Thoracic aorta (tissue), 2 donors: ENCODE data around the gene MORN1. TPM values are rescaled to one million over a fixed set of nuclear protein-coding genes. Genes with fewer than 3 reads are reported as not detected.
"Not testable (repeated sequence)": the region's sequence is repeated elsewhere in the genome, so short reads cannot be mapped to it uniquely, and the experiment has no call there.

Source experiments
- ATAC-seq: fragments of 150-250 bp; one replicate; pipeline ENCODE4 v1.8.0; 2017; ENCODE audit warnings: low read depth; ENCODE audit not compliant: insufficient number of reproducible peaks, low FRiP score
- DNase-seq: peaks from one replicate; pipeline ENCODE4 v3.0.0-alpha.2; 2020; ENCODE audit warnings: low spot score
- H3K27ac ChIP-seq, 2 donors: fragments of 200-600 bp; sonication (generic); 1 replicate in 1 of 2; 2 replicates in 1 of 2; pipeline ENCODE4 v1.5.1; 2016; ENCODE audit warnings: mild to moderate bottlenecking in 2 of 2, moderate library complexity in 2 of 2
- H3K27me3 ChIP-seq: fragments of 200-600 bp; sonication (generic); replicated peaks from 2 replicates; pipeline ENCODE4 v1.6.0; 2016; ENCODE audit warnings: mild to moderate bottlenecking; ENCODE audit not compliant: insufficient read depth
- H3K36me3 ChIP-seq: fragments of 200-600 bp; sonication (generic); one replicate; pipeline ENCODE4 v1.5.1; 2016
- H3K4me1 ChIP-seq, 2 donors: fragments of 200-600 bp; sonication (generic); 1 replicate in 1 of 2; 2 replicates in 1 of 2; pipeline versions ENCODE4 v1.5.1 to v1.6.0; 2016; ENCODE audit warnings: low read depth in 2 of 2, mild to moderate bottlenecking in 1 of 2; ENCODE audit not compliant: control insufficient read depth in 1 of 2
- H3K4me3 ChIP-seq: fragments of 200-600 bp; sonication (generic); 2 replicates; pipeline ENCODE4 v1.5.1; 2016; ENCODE audit warnings: mild to moderate bottlenecking
- H3K9me3 ChIP-seq: fragments of 200-600 bp; sonication (generic); 2 replicates; pipeline ENCODE4 v1.5.1; 2016
- total RNA-seq, 2 donors: library from RNA; depleted of rRNA; stranded (reverse); fragments of >200 nt; gene quantifications; one replicate each; pipeline versions ENCODE4 v1.1.0 to v1.2.3, GENCODE V29; 2016
- TF ChIP-seq, protein P1 (sequence below): fragments of 200-600 bp; sonication (generic); IDR thresholded peaks from one replicate; pipeline ENCODE4 v1.5.1; 2019; ENCODE audit warnings: antibody characterized with exemption

Gene MORN1
- total RNA-seq, 2 donors from 2014 or later = 7.1 to 13.8 TPM

DNA sequence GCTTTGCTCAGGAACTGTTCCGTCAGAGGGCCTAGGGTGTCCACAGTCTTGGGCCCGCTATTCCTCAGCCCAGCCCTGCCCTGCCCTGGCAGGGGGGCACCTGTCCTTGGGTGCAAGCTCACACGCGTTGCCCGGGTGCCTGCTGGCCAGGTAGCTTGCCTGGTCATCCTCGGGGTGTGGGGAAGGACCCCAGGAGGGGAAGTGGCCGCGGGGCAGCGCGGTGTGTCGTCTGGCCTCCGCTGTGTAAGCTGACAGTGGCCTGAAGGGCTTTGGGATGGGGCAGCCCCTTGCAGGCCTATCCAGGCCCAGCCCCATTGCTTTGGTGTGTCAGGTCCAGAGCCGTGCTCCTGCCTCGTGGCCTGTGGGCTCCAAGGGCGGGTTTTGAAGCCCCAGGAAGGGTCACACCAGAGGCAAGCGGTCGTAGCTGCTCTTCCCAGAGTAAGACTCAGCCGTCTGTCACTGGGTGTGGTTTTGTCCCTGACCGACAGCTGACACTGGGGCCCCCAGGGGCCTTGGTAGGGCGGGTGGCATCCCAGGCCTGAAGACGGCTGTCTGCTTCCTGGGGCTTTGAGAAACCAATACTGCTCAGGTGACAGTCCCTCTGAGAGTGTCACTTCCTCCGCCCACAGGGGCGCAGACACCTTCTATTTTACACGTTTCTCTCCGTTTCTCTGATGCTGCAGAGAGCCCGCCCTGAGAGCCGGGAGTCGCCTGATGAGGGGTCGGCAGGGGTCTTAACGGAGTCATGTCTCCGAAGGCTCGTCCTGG, 91.2 kb downstream of the MORN1 start:
- Histone ChIP-seq H3K36me3 (peaks cover 16% of the 10 kb centered on the region), H3K27me3 (no peaks in the 10 kb centered on the region), H3K9me3 (no peaks in the 10 kb centered on the region), H3K4me1 (peaks cover 35 to 84% of the 10 kb centered on the region in 2 donors), H3K4me3 (peak overlapping the region; percentile 66), H3K27ac (peak overlapping the region; percentile 63 to 79)
- DNase-seq = no peak
- TF ChIP-seq, protein P1, sequence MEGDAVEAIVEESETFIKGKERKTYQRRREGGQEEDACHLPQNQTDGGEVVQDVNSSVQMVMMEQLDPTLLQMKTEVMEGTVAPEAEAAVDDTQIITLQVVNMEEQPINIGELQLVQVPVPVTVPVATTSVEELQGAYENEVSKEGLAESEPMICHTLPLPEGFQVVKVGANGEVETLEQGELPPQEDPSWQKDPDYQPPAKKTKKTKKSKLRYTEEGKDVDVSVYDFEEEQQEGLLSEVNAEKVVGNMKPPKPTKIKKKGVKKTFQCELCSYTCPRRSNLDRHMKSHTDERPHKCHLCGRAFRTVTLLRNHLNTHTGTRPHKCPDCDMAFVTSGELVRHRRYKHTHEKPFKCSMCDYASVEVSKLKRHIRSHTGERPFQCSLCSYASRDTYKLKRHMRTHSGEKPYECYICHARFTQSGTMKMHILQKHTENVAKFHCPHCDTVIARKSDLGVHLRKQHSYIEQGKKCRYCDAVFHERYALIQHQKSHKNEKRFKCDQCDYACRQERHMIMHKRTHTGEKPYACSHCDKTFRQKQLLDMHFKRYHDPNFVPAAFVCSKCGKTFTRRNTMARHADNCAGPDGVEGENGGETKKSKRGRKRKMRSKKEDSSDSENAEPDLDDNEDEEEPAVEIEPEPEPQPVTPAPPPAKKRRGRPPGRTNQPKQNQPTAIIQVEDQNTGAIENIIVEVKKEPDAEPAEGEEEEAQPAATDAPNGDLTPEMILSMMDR = no peak
- no peak for ATAC-seq

DNA sequence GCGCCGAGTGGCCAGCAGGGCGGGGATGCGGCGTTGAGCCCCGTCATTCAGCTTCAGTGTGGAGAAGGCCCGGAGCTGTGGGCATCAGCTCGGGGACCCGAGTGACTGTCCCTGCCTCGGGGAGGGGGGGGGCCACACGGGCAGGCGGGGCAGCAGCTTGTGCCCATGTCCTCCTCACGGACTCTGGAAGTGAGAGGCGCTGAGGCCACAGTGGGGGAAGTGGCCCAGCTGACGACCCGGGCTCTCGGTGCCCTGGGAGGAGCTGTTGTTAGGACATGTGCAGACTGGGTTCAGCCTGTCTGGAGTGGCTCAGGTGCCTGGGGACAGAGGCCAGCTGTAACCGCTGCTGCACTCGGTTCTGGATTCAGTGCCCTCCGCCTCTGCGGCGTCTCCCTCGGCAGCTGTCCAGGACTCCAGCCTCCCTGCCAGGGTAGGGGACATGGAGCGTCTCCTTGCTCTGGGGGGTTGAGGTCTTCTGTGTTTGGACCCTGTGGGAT, 92.2 kb downstream of the MORN1 start:
- TF ChIP-seq, protein P1 = no peak
- H3K9me3 ChIP-seq = no peaks in the 10 kb centered on the region
- no peaks in the 10 kb centered on the region for H3K27me3 ChIP-seq
- DNase-seq = no peak
- peaks cover 6% of the 10 kb centered on the region for H3K36me3 ChIP-seq
- H3K27ac ChIP-seq = peak overlapping the region; percentile 63 to 79
- peak overlapping the region; percentile 66 for H3K4me3 ChIP-seq
- no peak for ATAC-seq
- H3K4me1 ChIP-seq = peaks cover 43 to 85% of the 10 kb centered on the region in 2 donors

- no peak for DNase-seq
- Histone ChIP-seq H3K9me3 (no peaks in the 10 kb centered on the region), H3K4me1 (peaks cover 48 to 89% of the 10 kb centered on the region in 2 donors), H3K27me3 (no peaks in the 10 kb centered on the region), H3K36me3 (peaks cover 1% of the 10 kb centered on the region), H3K4me3 (peak overlapping the region; percentile 66), H3K27ac (peak overlapping the region in 1 of 2 donors; percentile 79)
- no peak for ATAC-seq
- TF ChIP-seq, protein P1 = no peak
Measured at GRCh38 chr1:2298685-2299084, 92.7 kb downstream of the MORN1 start.

DNA sequence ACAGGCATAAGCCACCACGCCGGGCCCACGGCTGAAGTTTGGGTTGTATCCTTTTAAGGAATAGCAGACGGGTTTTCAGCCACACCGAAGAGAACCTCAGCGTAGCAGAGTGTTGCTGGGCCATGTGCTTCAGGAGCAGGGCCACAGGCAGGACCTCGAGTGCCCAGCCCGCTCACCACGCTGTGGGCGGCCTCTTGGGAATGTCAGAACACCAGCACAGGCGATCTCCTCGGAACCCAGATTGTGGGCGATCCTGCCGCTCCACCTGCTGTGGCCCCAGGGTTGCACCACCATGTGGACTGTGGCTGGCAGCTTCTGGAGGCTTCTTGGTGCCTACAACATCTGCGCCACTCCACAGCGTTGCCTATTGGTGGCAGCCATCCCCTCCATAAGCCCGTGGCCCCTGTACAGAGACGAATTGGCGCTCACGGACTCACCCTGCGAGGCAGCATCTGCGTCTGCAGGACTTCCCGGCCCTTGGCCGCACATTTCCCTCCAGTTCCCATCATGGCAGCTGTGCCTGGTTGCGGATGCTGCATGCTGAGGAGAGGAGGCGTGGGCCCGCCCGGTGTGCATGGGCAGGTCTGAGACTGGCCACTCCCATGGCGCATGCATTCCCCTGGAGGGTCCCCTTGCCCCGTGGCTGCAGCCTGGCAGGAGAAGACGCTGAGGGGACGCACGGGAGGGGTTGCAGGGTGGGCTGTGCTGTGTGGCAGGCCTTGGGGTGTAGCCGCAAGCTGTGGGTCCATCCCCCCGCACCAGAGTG, 93.9 kb downstream of the MORN1 start:
- Histone ChIP-seq H3K9me3 (no peaks in the 10 kb centered on the region), H3K4me1 (peaks cover 61 to 96% of the 10 kb centered on the region in 2 donors), H3K27ac (no peak overlapping the region), H3K4me3 (no peak overlapping the region), H3K36me3 (no peaks in the 10 kb centered on the region), H3K27me3 (no peaks in the 10 kb centered on the region)
- ATAC-seq (no peak), DNase-seq (no peak)
- TF ChIP-seq, protein P1 = no peak

DNA sequence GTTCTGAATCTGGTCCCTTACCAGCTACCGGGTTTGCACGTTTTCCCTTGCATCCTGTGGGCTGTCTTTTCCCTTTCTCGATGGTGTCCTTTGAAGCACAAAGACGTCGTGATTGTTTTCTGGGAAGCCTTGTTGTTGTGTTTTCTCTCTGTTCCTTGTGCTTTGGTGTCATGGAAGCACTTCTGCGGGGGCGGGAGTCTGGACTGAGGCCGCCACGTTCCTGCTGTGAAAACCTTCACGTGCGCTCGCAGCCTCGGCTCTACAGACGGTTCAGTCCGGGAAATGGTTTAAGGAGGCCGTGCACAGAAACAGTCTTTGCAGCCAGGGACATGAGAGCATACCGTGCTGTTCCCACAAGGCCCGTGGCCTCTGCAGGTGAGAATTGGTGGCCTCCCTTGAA, 94.7 kb downstream of the MORN1 start:
- no peaks in the 10 kb centered on the region for H3K9me3 ChIP-seq
- H3K4me3 ChIP-seq = no peak overlapping the region
- no peak overlapping the region for H3K27ac ChIP-seq
- no peak for DNase-seq
- no peak for ATAC-seq
- H3K27me3 ChIP-seq = no peaks in the 10 kb centered on the region
- H3K36me3 ChIP-seq = no peaks in the 10 kb centered on the region
- H3K4me1 ChIP-seq = peaks cover 65 to 96% of the 10 kb centered on the region in 2 donors
- TF ChIP-seq, protein P1 = no peak

DNA sequence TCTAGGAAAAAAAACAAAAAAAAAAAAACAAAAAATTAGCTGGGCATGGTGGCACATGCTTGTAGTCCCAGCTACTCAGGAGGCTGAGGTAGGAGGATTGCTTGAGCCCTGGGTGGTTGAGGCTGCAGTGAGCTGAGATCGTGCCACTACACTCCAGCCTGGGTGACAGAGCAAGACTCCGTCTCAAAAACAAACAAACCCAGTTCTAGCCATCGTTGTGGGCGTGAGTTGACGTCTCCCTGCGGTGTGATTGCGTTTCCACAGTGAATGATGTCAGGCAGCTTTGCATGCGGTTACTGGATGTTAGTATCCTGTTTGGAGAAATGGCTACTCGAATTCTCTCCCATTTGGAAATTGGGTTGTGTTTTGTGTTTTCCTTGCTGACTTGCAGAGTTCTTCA, 95.1 kb downstream of the MORN1 start:
- not testable (repeated sequence) for H3K4me3 ChIP-seq, H3K27ac ChIP-seq, H3K9me3 ChIP-seq, ATAC-seq, H3K36me3 ChIP-seq, H3K27me3 ChIP-seq, DNase-seq
- peaks cover 65 to 96% of the 10 kb centered on the region in 2 donors for H3K4me1 ChIP-seq
